Stimulated activated CD4-positive, alpha-beta T cell treated with anti-CD3 and anti-CD28 coated beads, Interleukin-1b, Interleukin-23, amount 100 ng/mL, for 1 hour (primary cell): ENCODE measurements around the gene ELK4.

Experiments
- DNase-seq, 2 donors: peaks; one replicate each; pipeline ENCODE4 v3.0.0-alpha.2; 2020; ENCODE audit warnings: low read depth in 2 of 2

ELK4 gene

DNA sequence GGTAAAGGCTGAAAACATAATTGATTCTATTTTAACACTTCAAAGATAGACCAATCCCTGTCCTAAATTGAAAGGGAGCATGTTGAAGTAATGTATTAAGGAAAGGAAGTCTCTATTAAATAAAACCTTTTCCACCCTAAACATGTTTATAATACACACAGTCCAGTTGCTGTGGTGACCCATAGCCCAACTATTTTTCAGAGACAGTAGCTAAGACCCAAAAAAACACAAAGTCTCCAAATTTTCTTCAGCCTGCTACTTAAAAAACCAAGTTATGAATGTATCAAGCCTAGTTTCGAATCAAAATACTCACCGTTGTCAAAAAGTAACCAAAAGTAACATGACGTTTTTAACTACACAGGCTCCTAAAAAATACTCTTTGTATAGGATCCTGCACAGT, 1.6 kb downstream of the ELK4 start:
- DNase-seq: no peak

DNA sequence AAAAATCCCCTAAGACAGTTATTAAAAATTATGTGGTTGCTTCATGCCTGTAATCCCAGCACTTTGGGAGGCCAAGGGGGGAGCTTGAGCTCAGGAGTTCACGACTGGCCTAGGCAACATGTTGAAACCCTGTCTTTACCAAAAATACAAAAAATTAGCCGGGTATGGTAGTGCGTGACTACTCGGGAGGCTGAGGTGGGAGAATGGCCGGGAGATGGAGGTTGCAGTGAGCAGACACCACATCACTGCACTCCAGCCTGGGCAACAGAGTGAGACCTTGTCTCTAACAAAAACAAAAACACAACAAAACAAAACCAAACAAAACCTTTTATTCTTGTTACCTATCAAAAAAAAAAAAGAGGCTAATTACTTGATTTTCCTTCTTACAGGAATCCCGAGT, 2.1 kb downstream of the ELK4 start:
- no peak for DNase-seq

DNA sequence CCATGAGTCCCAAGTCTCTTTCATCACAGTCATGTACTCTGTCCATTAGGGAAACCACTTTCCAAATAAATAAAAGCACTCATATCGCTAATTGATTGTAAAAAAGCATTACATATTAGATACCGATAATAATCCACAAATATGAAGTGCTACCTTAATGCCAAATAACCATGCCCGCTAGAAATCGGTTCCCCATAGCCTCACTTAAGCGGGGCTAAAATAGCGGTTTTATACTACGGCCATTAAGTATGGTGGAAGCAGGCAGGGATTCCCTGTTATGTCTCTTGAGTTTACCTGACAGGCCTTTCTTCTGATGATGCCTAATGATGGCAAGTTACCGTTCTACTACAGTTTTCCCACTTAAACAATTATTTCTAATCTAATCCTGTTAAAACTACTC, 3.9 kb downstream of the ELK4 start:
- DNase-seq: no peak

DNA sequence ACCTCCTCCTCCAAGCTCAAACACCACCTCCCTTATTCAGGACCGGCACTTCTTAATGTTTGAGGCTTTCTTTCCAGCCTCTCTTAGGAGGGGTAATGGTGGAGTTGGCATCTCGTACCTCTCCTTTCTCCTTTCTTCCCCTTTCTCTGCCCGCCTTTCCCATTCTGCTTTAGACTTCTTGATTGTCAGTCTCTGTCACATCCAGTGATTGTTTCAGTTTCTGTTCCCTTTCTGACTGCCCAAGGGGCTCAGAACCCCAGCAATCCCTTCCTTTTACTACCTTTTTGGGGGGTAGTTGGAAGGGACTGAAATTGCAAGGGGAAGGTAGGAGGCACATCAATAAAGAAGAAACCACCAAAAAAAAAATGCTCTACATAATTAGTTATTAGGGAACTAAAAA, 5.6 kb downstream of the ELK4 start:
- no peak for DNase-seq

GRCh38 chr1:205623646-205624045, 8.2 kb downstream of the ELK4 start:
- no peak for DNase-seq

GRCh38 chr1:205620269-205620668, 11.5 kb downstream of the ELK4 start:
- DNase-seq: no peak

GRCh38 chr1:205619376-205619775, 12.4 kb downstream of the ELK4 start:
- no peak for DNase-seq

- no peak for DNase-seq
Measured at GRCh38 chr1:205616563-205617293, 15.1 kb downstream of the ELK4 start.

GRCh38 chr1:205615789-205616188, 16.0 kb downstream of the ELK4 start:
- no peak for DNase-seq

GRCh38 chr1:205613854-205614412, 17.9 kb downstream of the ELK4 start:
- DNase-seq: no peak

- DNase-seq: no peak
Measured at GRCh38 chr1:205612556-205612955, 19.3 kb downstream of the ELK4 start.

- no peak for DNase-seq
Measured at GRCh38 chr1:205612104-205612503, 19.7 kb downstream of the ELK4 start.

DNA sequence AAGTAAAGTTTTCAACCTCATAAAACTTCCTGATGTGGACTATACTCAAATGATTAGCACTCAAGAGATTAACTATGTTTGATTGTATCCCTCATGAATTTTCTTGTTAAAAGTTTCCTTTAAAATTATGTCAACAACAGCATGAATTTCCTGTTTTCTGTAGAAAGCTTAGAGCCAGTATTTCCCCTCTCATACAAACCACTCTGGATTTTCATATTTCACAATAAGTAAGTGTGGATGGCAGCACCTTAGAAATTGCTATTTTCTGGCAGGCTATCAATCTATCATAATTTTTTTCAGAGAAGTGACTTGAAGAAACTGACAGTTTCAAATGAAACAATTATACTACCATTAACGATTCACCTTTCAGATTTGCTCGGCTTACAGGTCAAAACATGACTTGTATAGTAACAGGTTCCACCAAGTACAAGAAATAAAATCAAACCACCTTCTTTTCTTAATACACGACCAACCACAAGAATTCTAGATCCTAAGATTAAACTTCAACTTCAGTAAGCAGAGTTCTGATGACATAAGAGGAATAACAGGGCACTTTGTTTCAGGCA, 20.8 kb downstream of the ELK4 start:
- no peak for DNase-seq

DNA sequence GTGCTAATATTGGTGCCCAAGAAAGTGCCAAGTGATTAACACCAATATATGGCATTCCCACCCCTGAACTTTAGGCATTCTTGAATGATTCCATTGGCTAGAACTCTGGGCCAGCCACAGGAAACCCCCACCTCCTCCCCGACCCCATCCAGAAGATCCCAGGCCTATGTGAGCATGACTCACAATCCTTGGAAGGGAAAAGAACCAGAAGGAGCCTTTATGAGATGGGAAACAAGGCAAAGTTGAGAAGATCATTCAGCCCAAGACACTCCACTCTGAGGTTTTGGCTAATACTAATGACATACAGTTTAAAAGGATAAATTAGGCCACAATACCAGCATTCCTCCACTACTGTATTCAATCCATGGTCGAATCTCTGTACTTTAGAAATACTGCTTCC, 21.8 kb downstream of the ELK4 start:
- no peak for DNase-seq

DNA sequence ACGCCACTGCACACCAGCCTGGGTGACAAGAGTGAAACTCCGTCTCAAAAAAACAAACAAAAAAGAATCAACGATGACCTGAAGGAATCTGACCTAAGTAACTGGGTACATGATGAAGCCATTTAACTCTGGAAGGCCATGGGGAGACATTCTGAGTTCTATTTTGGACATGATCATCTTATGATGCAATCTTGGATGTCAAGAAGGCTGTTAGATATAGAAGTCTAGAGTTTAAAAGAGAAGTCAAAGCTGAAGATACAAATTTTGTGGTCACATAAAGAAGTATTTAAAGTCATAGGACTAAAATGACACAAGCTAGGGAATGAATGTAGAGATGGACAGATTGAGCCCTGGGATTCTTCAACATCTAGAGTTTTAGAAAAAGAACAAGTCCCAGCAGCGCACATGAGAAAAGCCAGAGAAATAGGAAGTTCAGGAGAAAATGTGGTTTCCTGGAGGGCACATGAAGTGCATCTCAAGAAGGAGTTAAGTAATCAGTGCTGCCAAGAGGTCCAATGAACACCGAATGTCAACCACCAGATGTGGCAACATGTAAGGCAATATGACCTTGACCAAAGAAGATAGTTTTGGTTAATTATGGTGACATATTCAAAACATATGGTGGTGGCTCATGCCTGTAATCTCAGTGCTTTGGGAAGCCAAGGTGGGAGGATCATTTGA, 26.8 kb downstream of the ELK4 start:
- DNase-seq: no peak

GRCh38 chr1:205604059-205604458, 27.8 kb downstream of the ELK4 start:
- no peak for DNase-seq

DNA sequence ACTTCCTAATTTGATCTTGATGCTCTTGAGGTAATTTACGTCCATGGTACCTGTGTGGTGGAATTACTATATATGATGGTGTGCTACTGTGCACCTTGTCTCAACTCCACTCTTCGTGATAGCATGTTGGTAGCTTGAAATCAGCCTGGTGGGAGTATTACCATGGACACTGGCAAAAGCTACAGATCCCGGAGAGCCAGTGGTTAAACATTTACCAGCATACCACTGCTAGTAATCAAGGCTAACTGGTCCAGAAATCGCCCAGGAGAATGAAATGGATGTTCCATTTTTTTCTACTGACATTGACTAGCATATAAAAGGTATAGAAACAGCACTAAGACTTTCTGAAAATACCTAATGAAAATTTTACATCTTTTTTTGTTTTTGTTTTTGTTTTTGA, 30.6 kb downstream of the ELK4 start:
- DNase-seq: no peak

- DNase-seq: no peak
Measured at GRCh38 chr1:205600085-205600484, 31.7 kb downstream of the ELK4 start.

DNA sequence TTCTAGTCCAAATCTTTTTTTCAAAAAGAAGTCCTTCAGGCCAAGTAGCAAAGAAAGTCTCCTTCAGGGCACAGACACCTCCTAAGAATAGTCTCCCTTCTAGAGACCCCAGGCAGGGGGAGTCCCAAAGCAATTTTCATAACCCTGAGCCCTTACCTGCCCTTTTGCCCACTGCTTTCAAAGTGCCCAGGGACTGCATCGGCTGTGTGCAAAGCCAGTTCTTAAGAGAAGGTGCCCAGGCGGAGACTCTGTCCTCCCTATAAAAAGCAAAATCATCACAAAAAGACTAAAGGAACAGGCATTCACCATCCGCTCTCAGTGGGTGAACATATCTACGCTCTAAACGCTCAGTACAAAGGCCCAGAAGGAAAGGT, 32.2 kb downstream of the ELK4 start:
- DNase-seq: no peak

DNA sequence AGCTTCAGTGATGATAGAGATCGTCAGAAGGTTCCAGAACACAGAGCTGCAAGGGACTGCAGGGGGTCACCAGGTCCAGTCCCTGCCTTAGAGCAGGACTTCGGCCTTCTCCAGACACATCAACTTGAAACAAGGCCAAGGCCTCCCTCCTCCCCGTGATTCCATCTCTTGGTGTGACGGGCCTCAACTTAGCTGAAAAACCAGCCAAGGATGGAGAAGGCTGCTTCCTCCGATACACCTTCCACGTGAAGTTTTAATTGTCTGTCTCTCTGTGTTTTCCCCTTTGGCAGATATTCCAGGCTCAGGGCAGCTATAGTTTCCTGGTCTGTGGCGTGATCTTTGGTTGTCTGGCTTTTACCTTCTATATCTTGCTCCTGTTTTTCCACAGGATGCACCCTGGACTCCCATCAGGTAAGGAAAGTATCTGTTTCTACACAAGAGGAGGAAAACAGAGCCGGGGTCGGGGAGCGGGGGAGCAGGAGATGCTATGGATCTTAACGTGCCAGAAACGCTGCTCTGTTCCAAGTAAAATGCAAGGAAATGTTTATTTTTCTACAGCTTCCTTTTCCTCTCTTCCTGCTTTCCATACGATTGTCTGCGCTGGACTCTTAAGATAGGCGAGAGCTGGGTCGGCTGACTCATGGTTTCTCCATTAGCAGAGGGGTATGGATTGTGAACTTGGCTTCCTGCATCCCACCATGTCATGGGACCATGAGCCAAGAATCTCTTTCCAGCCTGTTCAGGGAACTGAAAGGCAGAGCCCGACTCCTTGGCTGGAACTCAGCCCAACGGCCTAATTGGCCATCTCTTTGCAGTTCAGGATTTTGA, 32.8 kb downstream of the ELK4 start:
- DNase-seq: no peak

DNA sequence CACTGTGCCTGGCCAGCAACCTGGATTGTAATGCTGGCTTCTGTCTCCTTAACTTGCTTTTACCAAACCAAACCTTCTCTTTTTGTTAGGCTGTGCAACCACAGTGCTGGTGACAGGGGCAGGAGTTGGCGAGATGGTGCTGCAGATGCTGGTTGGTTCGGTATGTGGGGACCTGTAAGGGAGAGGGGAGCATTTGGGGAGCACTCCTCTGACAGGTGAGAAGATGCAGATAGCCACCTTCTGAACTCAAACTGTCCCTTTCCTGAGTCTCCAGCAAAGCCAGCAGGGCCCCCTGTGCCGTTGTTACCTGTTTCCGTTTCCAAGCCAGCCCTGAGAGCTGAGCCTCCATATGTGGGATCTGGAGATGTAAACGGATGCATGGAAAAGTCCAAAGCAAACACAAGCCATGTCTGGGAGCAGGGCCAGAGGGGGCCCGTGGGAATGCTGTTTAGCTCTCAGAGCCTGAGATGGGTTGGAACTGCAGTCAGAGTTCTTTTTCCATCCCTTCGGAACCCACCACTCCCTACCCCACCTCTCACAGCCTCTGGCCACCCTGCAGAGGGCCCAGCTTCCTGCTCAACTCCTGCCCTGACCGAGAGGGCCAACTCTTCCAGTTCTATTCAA, 34.0 kb downstream of the ELK4 start:
- no peak for DNase-seq

DNA sequence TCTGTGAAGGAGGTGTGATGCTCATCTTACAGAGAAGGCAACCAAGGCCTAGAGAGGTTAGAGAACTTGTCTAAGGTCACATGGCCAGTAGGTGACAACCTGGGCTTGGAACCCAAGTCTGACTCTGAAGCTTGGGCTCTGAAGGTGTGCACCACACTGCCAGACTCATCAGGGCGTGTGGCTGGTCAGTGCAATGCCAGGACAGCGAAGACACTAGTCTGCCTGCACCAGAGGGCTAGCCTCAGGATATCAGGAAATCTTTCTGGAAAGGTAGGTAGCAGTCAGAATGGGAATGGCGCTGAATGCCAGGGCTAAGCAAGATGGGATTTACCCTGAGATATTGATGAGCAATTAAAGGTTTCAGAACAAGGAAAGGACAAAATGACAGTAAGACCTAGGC, 34.9 kb downstream of the ELK4 start:
- no peak for DNase-seq
